AG09319 (cell line): ENCODE results near the gene PTPRD.

Experiments used
- DNase-seq: peaks from one replicate; pipeline ENCODE4 v3.0.0-alpha.2; 2010; ENCODE audit warnings: low read depth; ENCODE audit errors: extremely low read depth
- CTCF ChIP-seq: IDR thresholded peaks from 2 replicates; pipeline ENCODE4 v1.5.1; 2011; ENCODE audit warnings: low read depth, mild to moderate bottlenecking, inconsistent platforms, low read length, moderate library complexity

Gene PTPRD

GRCh38 chr9:9621355-9621940 lies 991.4 kb downstream of the PTPRD start:
- no peak for TF ChIP-seq CTCF

GRCh38 chr9:9620736-9621135 lies 992.1 kb downstream of the PTPRD start:
- TF ChIP-seq CTCF: no peak
- DNase-seq: no peak

More at GRCh38 chr9:9621355-9621940, 991.4 kb downstream of the PTPRD start:
- no peak for DNase-seq

GRCh38 chr9:9615086-9615485 lies 997.7 kb downstream of the PTPRD start:
- no peak for DNase-seq
- no peak for TF ChIP-seq CTCF

GRCh38 chr9:9614607-9615006 lies 998.2 kb downstream of the PTPRD start:
- no peak for TF ChIP-seq CTCF
- DNase-seq: no peak

- no peak for TF ChIP-seq CTCF
- no peak for DNase-seq
Measured at GRCh38 chr9:9612755-9613154, 1000.0 kb downstream of the PTPRD start.

GRCh38 chr9:9612270-9612669 lies 1000.5 kb downstream of the PTPRD start:
- TF ChIP-seq CTCF: no peak
- no peak for DNase-seq

GRCh38 chr9:9605681-9606080 lies 1007.1 kb downstream of the PTPRD start:
- DNase-seq: no peak
- no peak for TF ChIP-seq CTCF
